LNCaP clone FGC (cell line): Measurements from ENCODE around the gene C12orf76.

ENCODE experiments used
- DNase-seq: peaks from one replicate; pipeline ENCODE4 v3.0.0-alpha.2; 2011; ENCODE audit warnings: low read depth
- H3K4me3 ChIP-seq: 2 replicates; pipeline ENCODE4 v1.5.1; 2011; ENCODE audit warnings: mild to moderate bottlenecking, low read depth, low read length, control low read depth
- CTCF ChIP-seq: IDR thresholded peaks from 2 replicates; pipeline ENCODE4 v1.5.1; 2012; ENCODE audit warnings: mild to moderate bottlenecking; ENCODE audit not compliant: control insufficient read depth, insufficient read depth; ENCODE audit errors: extremely low read depth

C12orf76 gene

GRCh38 chr12:110006115-110006514 lies 42.2 kb downstream of the C12orf76 start:
- TF ChIP-seq CTCF: no peak
- no peak for DNase-seq

GRCh38 chr12:110005319-110005973 lies 42.9 kb downstream of the C12orf76 start:
- H3K4me3 ChIP-seq: peak overlapping the region; percentile 10; the same call in 1 of the 2 replicates
- TF ChIP-seq CTCF: no peak
- DNase-seq: no peak

More at GRCh38 chr12:110006115-110006514, 42.2 kb downstream of the C12orf76 start:
- H3K4me3 ChIP-seq: no peak overlapping the region

GRCh38 chr12:110004598-110004997 lies 43.7 kb downstream of the C12orf76 start:
- peak overlapping the region; percentile 7; the same call in 1 of the 2 replicates for H3K4me3 ChIP-seq
- TF ChIP-seq CTCF: no peak
- peak; percentile 75 for DNase-seq

- DNase-seq: peak; percentile 80
- no peak overlapping the region for H3K4me3 ChIP-seq
- TF ChIP-seq CTCF: no peak
These were observed 45.4 kb downstream of the C12orf76 start for GRCh38 chr12:110002676-110003515.

GRCh38 chr12:110001596-110001995 lies 46.7 kb downstream of the C12orf76 start:
- H3K4me3 ChIP-seq: no peak overlapping the region
- TF ChIP-seq CTCF: no peak
- DNase-seq: no peak

GRCh38 chr12:109999983-110000505 lies 48.3 kb downstream of the C12orf76 start:
- TF ChIP-seq CTCF: no peak
- no peak for DNase-seq
- H3K4me3 ChIP-seq: peak overlapping the region; percentile 85
